ENCODE data around the gene ERCC6L2.

DNA sequence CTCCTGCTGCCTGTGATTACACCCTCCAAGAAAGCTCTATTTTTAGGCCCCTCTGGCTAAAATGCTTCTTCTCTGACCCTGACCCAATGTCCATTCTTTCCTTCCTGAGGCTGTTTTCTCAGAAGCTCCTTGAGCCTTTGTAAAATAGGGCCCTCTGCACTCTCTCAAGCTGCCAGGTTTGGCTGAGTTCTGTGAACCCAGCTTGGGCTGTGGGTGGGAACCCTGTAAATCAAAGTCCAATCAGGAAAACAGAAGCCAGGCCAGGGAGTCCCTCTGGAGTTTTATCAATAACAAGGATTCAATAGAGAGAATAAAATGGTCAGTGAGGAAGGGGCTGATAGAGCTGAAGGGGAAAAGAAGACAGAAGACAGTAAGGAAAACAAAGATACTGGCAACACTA is 43.7 kb upstream of the ERCC6L2 start:
- no peak for TF ChIP-seq TAF1 (IDR thresholded peaks at IDR 0.05; ENCODE audit: low read depth, low read length)
- no peak for TF ChIP-seq CTCF (IDR thresholded peaks at IDR 0.05; ENCODE audit: control extremely low read depth in 1 of 3, insufficient read depth in 1 of 3, low read depth in 1 of 3, low read length in 3 of 3)
- TF ChIP-seq SIN3A (conservative IDR thresholded peaks at IDR 0.05 in 1 of 2, IDR thresholded peaks at IDR 0.05 in 1 of 2; ENCODE audit: low read depth in 1 of 2, low read length in 2 of 2): no peak
- TF ChIP-seq GTF2F1 (IDR thresholded peaks at IDR 0.05; ENCODE audit: borderline replicate concordance, low read depth, low read length): no peak
- TF ChIP-seq, protein P1, sequence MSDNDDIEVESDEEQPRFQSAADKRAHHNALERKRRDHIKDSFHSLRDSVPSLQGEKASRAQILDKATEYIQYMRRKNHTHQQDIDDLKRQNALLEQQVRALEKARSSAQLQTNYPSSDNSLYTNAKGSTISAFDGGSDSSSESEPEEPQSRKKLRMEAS (IDR thresholded peaks at IDR 0.05): no peak
- TF ChIP-seq RAD21 (IDR thresholded peaks at IDR 0.05 in 1 of 2, conservative IDR thresholded peaks at IDR 0.05 in 1 of 2; ENCODE audit: low read depth in 2 of 2, low read length in 2 of 2): no peak
- no peak for TF ChIP-seq GABPA (IDR thresholded peaks at IDR 0.05; ENCODE audit: borderline replicate concordance, insufficient read depth, low read length)
- TF ChIP-seq SIX5 (IDR thresholded peaks at IDR 0.05; ENCODE audit: low read depth, low read length): no peak
- no peak for TF ChIP-seq TEAD4 (IDR thresholded peaks at IDR 0.05; ENCODE audit: low read depth, low read length)
- TF ChIP-seq BACH1 (IDR thresholded peaks at IDR 0.05; ENCODE audit: low read length): no peak
- TF ChIP-seq, protein P2, sequence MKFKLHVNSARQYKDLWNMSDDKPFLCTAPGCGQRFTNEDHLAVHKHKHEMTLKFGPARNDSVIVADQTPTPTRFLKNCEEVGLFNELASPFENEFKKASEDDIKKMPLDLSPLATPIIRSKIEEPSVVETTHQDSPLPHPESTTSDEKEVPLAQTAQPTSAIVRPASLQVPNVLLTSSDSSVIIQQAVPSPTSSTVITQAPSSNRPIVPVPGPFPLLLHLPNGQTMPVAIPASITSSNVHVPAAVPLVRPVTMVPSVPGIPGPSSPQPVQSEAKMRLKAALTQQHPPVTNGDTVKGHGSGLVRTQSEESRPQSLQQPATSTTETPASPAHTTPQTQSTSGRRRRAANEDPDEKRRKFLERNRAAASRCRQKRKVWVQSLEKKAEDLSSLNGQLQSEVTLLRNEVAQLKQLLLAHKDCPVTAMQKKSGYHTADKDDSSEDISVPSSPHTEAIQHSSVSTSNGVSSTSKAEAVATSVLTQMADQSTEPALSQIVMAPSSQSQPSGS (IDR thresholded peaks at IDR 0.05; ENCODE audit: low read length): no peak
- TF ChIP-seq EZH2 (IDR thresholded peaks at IDR 0.05; ENCODE audit: low read depth, low read length, severe bottlenecking): no peak
